Activated CD4-positive, alpha-beta T cell treated with anti-CD3 and anti-CD28 coated beads for 36 hours (primary cell): ENCODE measurements around the gene RAI1. TPM values are rescaled to one million over a fixed set of nuclear protein-coding genes. Genes with fewer than 3 reads are reported as not detected.

ENCODE experiments used
- ATAC-seq: fragments of 200-7000 bp; cut with Tn5 transposase; one replicate; pipeline ENCODE4 v1.10.0; 2021; ENCODE audit warnings: mild to moderate bottlenecking, moderate library complexity
- CTCF ChIA-PET: fragments of 350-600 bp; sonication (Branson Sonifier 250); formaldehyde crosslinking; loops from one replicate; lab custom pipeline; 2021; ENCODE audit warnings: antibody characterized with exemption; lab: Charles Lee
- POLR2A ChIA-PET: fragments of 350-600 bp; sonication (Branson Sonifier 250); formaldehyde crosslinking; loops from one replicate; lab custom pipeline; 2021; ENCODE audit warnings: antibody characterized with exemption, inconsistent platforms; lab: Charles Lee
- DNase-seq: peaks from one replicate; pipeline ENCODE4 v3.0.0-alpha.2; 2020
- H3K27ac Mint-ChIP-seq: one replicate; pipeline ENCODE4 v1.8.0; 2021; ENCODE audit warnings: mixed read lengths
- H3K27me3 Mint-ChIP-seq: one replicate; pipeline ENCODE4 v1.8.0; 2021; ENCODE audit warnings: mixed read lengths
- H3K36me3 Mint-ChIP-seq: one replicate; pipeline ENCODE4 v1.8.0; 2021; ENCODE audit warnings: low read depth, mixed read lengths
- H3K4me1 Mint-ChIP-seq: one replicate; pipeline ENCODE4 v1.8.0; 2021; ENCODE audit warnings: mixed read lengths
- H3K4me3 Mint-ChIP-seq: one replicate; pipeline ENCODE4 v1.8.0; 2021; ENCODE audit warnings: mild to moderate bottlenecking, moderate library complexity, mixed read lengths
- H3K9me3 Mint-ChIP-seq: one replicate; pipeline ENCODE4 v1.8.0; 2021; ENCODE audit warnings: low read depth, mixed read lengths
- intact Hi-C, 2 experiments: fragments of 100-400 bp; cut with DNase I in 1 of 2; cut with micrococcal nuclease in 1 of 2; formaldehyde crosslinking; loops; one replicate each; pipeline versions ENCODE4 v1.14.2 to v1.15.1; 2022 to 2024; cut with DNase I, micrococcal nuclease
- total RNA-seq, 2 experiments: library from RNA; stranded (reverse); gene quantifications; one replicate each; pipeline ENCODE4 v1.2.3, GENCODE V29; 2021

RAI1 gene
- total RNA-seq, 2 experiments from 2014 or later, result 13.6 to 16.4 TPM

- Mint-ChIP-seq H3K36me3 (peaks cover 54% of the 10 kb centered on the region), H3K27me3 (no peaks in the 10 kb centered on the region), H3K27ac (no peak overlapping the region), H3K9me3 (no peaks in the 10 kb centered on the region), H3K4me3 (no peak overlapping the region), H3K4me1 (peaks cover 38% of the 10 kb centered on the region)
- DNase-seq (no peak), ATAC-seq (no peak)
- POLR2A ChIA-PET, result no interaction called here
- intact Hi-C loops, result no loop called here
- CTCF ChIA-PET, result no interaction called here
Observed at GRCh38 chr17:17816240-17816814, 135.1 kb downstream of the RAI1 start.

DNA sequence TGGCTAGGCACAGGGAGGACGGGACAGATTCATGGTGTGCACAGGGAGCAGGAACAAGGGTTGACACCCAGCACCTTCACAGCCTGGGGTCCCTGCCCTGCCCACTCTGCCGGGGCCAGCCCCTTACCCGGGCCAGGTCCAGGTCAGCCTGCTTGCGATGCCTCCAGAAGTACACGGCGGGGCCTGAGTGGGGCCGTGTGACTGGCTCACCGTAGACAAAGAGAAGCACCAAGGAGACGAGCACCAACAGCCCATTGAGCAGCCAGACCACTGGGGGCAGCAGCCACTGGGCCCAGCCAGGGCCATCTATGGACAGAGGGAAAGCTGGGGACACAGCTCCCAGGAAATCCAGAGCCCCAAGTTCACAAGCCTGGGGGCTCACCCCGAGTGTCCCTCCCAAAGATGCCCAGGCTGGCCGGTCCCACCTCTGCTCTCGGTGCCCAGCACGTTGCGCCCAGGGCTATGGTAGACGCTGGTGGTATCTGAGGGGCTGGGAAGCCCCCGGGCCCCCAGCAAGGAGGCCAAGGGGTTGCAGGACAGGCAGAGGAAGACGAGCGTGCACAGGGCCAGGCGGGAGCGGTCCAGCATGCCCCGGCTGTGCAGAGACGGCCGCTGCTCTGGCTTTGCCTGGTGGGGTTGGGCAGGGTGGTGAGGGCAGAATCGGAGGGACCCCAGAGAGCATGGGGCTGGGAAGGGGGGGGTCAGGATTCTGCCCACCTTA is 135.7 kb downstream of the RAI1 start:
- no peak overlapping the region for H3K27ac Mint-ChIP-seq
- peaks cover 42% of the 10 kb centered on the region for H3K4me1 Mint-ChIP-seq
- CTCF ChIA-PET, result no interaction called here
- H3K4me3 Mint-ChIP-seq, result no peak overlapping the region
- ATAC-seq, result no peak
- peaks cover 53% of the 10 kb centered on the region for H3K36me3 Mint-ChIP-seq
- DNase-seq, result no peak
- POLR2A ChIA-PET, result no interaction called here
- intact Hi-C loops, result no loop called here
- H3K27me3 Mint-ChIP-seq, result no peaks in the 10 kb centered on the region
- H3K9me3 Mint-ChIP-seq, result no peaks in the 10 kb centered on the region

GRCh38 chr17:17817552-17817947 is 136.3 kb downstream of the RAI1 start:
- peaks cover 54% of the 10 kb centered on the region for H3K36me3 Mint-ChIP-seq
- ChIA-PET POLR2A (no interaction called here), CTCF (no interaction called here)
- peaks cover 44% of the 10 kb centered on the region for H3K4me1 Mint-ChIP-seq
- no peaks in the 10 kb centered on the region for H3K9me3 Mint-ChIP-seq
- no peak overlapping the region for H3K27ac Mint-ChIP-seq
- no peak for ATAC-seq
- H3K27me3 Mint-ChIP-seq, result no peaks in the 10 kb centered on the region
- intact Hi-C loops, result no loop called here
- no peak overlapping the region for H3K4me3 Mint-ChIP-seq
- no peak for DNase-seq

- no peak overlapping the region for H3K27ac Mint-ChIP-seq
- no peaks in the 10 kb centered on the region for H3K9me3 Mint-ChIP-seq
- no peak overlapping the region for H3K4me3 Mint-ChIP-seq
- ATAC-seq (no peak), DNase-seq (peak; percentile 63)
- POLR2A ChIA-PET, result no interaction called here
- peaks cover 46% of the 10 kb centered on the region for H3K4me1 Mint-ChIP-seq
- CTCF ChIA-PET, result interaction anchor here (0.7 to 0.8 kb wide), 2 partner anchors 36 to 45 kb away, joined by 3 read pairs; no protein-coding TSS in a partner anchor
- no peaks in the 10 kb centered on the region for H3K27me3 Mint-ChIP-seq
- intact Hi-C loops, result loop anchor here in 1 of 2 experiments (2.0 kb wide), 1 partner anchor 37 kb away; no protein-coding TSS in a partner anchor
- H3K36me3 Mint-ChIP-seq, result peaks cover 54% of the 10 kb centered on the region
Observed at GRCh38 chr17:17818088-17818526, 136.8 kb downstream of the RAI1 start.

- peaks cover 54% of the 10 kb centered on the region for H3K36me3 Mint-ChIP-seq
- ChIA-PET CTCF (interaction anchor here (0.5 to 0.6 kb wide), 2 partner anchors 11 to 477 kb away, joined by 3 to 4 read pairs; no protein-coding TSS in a partner anchor), POLR2A (no interaction called here)
- DNase-seq, result no peak
- H3K27me3 Mint-ChIP-seq, result no peaks in the 10 kb centered on the region
- peaks cover 52% of the 10 kb centered on the region for H3K4me1 Mint-ChIP-seq
- H3K27ac Mint-ChIP-seq, result no peak overlapping the region
- H3K4me3 Mint-ChIP-seq, result no peak overlapping the region
- ATAC-seq, result no peak
- intact Hi-C loops, result loop anchor here in 1 of 2 experiments (2.0 kb wide), 1 partner anchor 36 kb away; no protein-coding TSS in a partner anchor
- H3K9me3 Mint-ChIP-seq, result no peaks in the 10 kb centered on the region
Observed at GRCh38 chr17:17819111-17819510, 137.9 kb downstream of the RAI1 start.

DNA sequence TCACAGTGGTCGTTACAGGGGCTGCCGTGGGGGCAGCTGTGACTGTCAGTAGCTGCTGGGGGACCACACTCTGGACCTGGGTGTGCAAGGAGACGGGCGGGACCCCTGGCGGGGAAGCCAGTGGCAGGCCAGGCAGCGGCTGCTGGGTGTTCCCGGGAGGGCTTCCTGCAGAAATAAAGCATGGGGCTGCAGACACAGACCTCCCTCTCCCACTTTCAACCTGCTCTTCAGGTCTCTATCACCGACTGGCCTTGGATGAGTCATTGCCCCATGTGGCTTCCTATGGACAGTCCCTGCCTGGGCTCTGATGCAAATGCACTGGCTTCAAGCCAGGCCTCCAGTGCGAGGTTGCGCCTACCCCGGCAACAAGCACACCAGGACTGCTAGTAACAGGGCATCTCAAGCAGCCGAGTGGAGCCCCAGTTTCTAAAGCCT is 138.3 kb downstream of the RAI1 start:
- peak; percentile 94 for DNase-seq
- Mint-ChIP-seq H3K9me3 (no peaks in the 10 kb centered on the region), H3K36me3 (peaks cover 52% of the 10 kb centered on the region), H3K4me1 (peaks cover 57% of the 10 kb centered on the region), H3K27ac (no peak overlapping the region), H3K4me3 (no peak overlapping the region), H3K27me3 (no peaks in the 10 kb centered on the region)
- intact Hi-C loops, result loop anchor here in 1 of 2 experiments (2.0 kb wide), 1 partner anchor 35 kb away; no protein-coding TSS in a partner anchor
- peak; percentile 75 for ATAC-seq
- ChIA-PET POLR2A (interaction anchor here (1.1 to 2.1 kb wide), 2 partner anchors 17 to 20 kb away, joined by 3 to 10 read pairs; partner anchors contain the start of gene SREBF1), CTCF (interaction anchor here (0.6 to 1.7 kb wide), 4 partner anchors 14 to 478 kb away, joined by 3 to 6 read pairs (median 4); no protein-coding TSS in a partner anchor)

DNA sequence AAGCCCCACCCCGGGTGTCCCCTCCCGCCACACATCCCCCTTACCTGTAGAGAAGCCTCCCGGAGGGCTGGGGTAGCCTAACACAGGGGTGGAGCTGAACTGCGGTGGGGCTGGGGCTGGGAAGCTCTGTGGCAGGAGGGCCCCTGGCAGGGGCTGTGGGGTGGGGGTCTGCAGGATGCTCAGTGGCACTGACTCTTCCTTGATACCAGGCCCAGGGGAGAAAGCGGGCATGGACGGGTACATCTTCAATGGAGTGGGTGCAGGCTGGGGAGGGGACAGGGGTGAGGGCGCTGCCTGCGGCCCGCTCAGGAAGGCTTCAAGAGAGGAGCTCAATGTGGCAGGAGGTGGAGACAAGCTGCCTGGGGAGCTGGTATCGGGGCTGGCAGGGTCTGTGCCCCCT is 138.8 kb downstream of the RAI1 start:
- DNase-seq (no peak), ATAC-seq (no peak)
- ChIA-PET POLR2A (interaction anchor here (1.1 to 2.1 kb wide), 2 partner anchors 16 to 19 kb away, joined by 3 to 10 read pairs; partner anchors contain the start of gene SREBF1), CTCF (interaction anchor here (0.6 to 1.7 kb wide), 6 partner anchors 13 to 41 kb away, joined by 3 to 6 read pairs (median 4); partner anchors contain the start of gene SREBF1)
- H3K4me3 Mint-ChIP-seq, result no peak overlapping the region
- H3K27ac Mint-ChIP-seq, result peak overlapping the region; percentile 31
- H3K36me3 Mint-ChIP-seq, result peaks cover 49% of the 10 kb centered on the region
- intact Hi-C loops, result loop anchor here (5.0 kb wide), 2 partner anchors 68 to 362 kb away; partner anchors contain the start of gene ALKBH5 (in 1 of the 2)
- no peaks in the 10 kb centered on the region for H3K9me3 Mint-ChIP-seq
- H3K27me3 Mint-ChIP-seq, result no peaks in the 10 kb centered on the region
- H3K4me1 Mint-ChIP-seq, result peaks cover 62% of the 10 kb centered on the region

- Mint-ChIP-seq H3K4me3 (no peak overlapping the region), H3K36me3 (peaks cover 46% of the 10 kb centered on the region), H3K4me1 (peaks cover 67% of the 10 kb centered on the region), H3K9me3 (no peaks in the 10 kb centered on the region), H3K27ac (peak overlapping the region; percentile 38), H3K27me3 (no peaks in the 10 kb centered on the region)
- CTCF ChIA-PET, result interaction anchor here (0.5 to 1.7 kb wide), 7 partner anchors 13 to 106 kb away, joined by 3 to 6 read pairs (median 4); partner anchors contain the start of gene SREBF1
- intact Hi-C loops, result loop anchor here (5.0 kb wide), 2 partner anchors 68 to 362 kb away; partner anchors contain the start of gene ALKBH5 (in 1 of the 2)
- POLR2A ChIA-PET, result interaction anchor here (1.1 to 2.1 kb wide), 3 partner anchors 11 to 19 kb away, joined by 3 to 10 read pairs (median 4); partner anchors contain the start of gene SREBF1
- DNase-seq (no peak), ATAC-seq (no peak)
Observed at GRCh38 chr17:17820463-17821158, 139.4 kb downstream of the RAI1 start.

GRCh38 chr17:17822189-17822588 is 140.9 kb downstream of the RAI1 start:
- H3K27me3 Mint-ChIP-seq, result no peaks in the 10 kb centered on the region
- POLR2A ChIA-PET, result interaction anchor here (0.6 to 1.2 kb wide), 2 partner anchors 16 to 32 kb away, joined by 3 read pairs; no protein-coding TSS in a partner anchor

GRCh38 chr17:17822616-17823015 is 141.4 kb downstream of the RAI1 start:
- H3K27ac Mint-ChIP-seq, result peak overlapping the region; percentile 19
- ChIA-PET POLR2A (interaction anchor here (0.6 to 1.2 kb wide), 2 partner anchors 16 to 31 kb away, joined by 3 read pairs; no protein-coding TSS in a partner anchor), CTCF (interaction anchor here (0.6 to 1.0 kb wide), 2 partner anchors 12 to 34 kb away, joined by 3 to 5 read pairs; no protein-coding TSS in a partner anchor)
- H3K27me3 Mint-ChIP-seq, result no peaks in the 10 kb centered on the region
- H3K4me3 Mint-ChIP-seq, result peak overlapping the region; percentile 49
- H3K36me3 Mint-ChIP-seq, result peaks cover 47% of the 10 kb centered on the region
- H3K9me3 Mint-ChIP-seq, result no peaks in the 10 kb centered on the region
- intact Hi-C loops, result loop anchor here (1.0 to 5.0 kb wide), 8 partner anchors 14 to 360 kb away; partner anchors contain the start of genes ALKBH5 (in 1 of the 2), DRC3 (in 1 of the 2), SREBF1 (in 1 of the 2) and TOM1L2 (in 1 of the 2)
- no peak for ATAC-seq
- peaks cover 87% of the 10 kb centered on the region for H3K4me1 Mint-ChIP-seq
- no peak for DNase-seq

More at GRCh38 chr17:17822189-17822588, 140.9 kb downstream of the RAI1 start:
- Mint-ChIP-seq H3K4me1 (peaks cover 83% of the 10 kb centered on the region), H3K36me3 (peaks cover 47% of the 10 kb centered on the region), H3K4me3 (peak overlapping the region; percentile 49), H3K27ac (no peak overlapping the region), H3K9me3 (no peaks in the 10 kb centered on the region)
- no peak for ATAC-seq
- no peak for DNase-seq
- CTCF ChIA-PET, result interaction anchor here (0.6 to 1.0 kb wide), 3 partner anchors 12 to 34 kb away, joined by 3 to 5 read pairs (median 4); no protein-coding TSS in a partner anchor
- intact Hi-C loops, result loop anchor here (2.0 to 5.0 kb wide), 3 partner anchors 33 to 360 kb away; partner anchors contain the start of gene ALKBH5 (in 1 of the 2)
